NCI-H460 (cell line): ENCODE results near the gene MTUS2. TPM values are rescaled to one million over a fixed set of nuclear protein-coding genes. Genes with fewer than 3 reads are reported as not detected.

ENCODE experiments used
- DNase-seq: peaks from one replicate; pipeline ENCODE4 v3.0.0-alpha.2; 2016; ENCODE audit warnings: low read depth; ENCODE audit errors: extremely low read depth
- total RNA-seq: library from RNA; depleted of rRNA; stranded (reverse); fragments of >200 nt; shearing (Covaris generic); gene quantifications from 2 replicates; pipeline ENCODE4 v1.2.3, GENCODE V29; 2014

Gene MTUS2
- total RNA-seq, 1 experiment from 2014 or later, result not detected

DNA sequence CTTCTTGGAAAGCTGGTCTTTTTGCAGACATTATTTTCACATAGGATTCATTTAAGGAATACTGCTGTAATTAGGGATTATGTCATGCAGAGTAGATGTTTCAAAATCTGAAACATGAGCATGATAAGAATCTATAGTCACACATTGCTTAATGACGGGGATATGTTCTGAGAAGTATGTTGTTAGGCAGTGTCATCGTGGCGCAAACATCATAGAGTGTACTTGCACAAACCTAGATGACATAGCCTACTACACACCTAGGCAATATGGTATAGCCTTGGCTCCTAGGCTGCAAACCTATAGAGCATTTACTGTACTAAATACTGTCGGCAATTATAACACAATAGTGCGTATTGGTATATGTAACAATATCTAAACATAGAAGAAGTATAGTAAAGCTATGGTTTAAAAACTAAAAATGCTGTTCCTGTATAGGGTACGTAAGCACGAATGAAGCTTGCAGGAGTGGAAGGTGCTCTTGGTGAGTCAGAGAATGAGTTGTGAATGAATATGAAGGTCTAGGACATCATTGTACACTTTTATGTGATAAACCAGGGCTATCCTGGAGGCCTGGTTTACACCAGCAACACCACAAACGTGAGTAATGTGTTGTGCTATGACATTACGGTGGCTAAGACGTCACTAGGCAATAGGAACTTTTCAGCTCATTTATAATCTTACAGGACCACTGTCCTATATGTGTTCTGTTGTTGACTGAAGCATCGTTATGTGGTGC is 283.1 kb downstream of the MTUS2 start:
- DNase-seq, result no peak

- DNase-seq, result no peak
Observed at GRCh38 chr13:29104461-29104860, 284.3 kb downstream of the MTUS2 start.

GRCh38 chr13:29105779-29106178 is 285.6 kb downstream of the MTUS2 start:
- peak; percentile 5 for DNase-seq

GRCh38 chr13:29106651-29107050 is 286.5 kb downstream of the MTUS2 start:
- DNase-seq, result no peak

DNA sequence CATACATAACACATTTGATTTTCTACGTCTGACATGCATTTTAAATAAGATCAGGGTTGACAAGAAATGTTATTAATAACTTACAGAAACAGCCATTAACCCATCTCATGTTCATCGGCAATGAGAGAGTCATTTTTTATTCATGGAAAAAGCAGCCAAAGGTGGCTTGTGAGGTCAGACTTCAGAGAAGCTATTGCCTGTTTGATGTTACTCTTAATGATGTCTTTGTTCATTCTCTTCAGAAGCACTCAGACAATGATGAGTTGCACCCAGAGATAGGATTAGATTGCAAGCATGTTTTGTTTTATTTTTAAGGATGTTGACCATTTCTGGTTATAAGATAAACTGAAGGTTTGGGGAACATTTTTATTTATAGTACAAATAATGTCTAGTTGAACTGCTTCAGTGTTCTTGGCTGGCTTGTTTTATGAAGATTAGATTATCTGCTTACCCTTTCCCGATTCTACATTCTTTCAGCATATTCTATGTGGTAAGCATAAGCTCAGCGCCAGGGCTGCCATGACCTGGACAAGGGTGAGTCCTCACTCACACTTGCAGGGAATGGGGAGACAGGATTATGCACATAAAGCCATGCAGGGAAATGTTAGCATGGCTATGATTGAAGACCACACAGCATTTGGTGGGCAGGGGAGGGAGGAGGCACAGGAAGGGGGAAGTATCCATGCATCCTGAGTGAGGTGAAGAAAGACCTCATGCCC is 288.1 kb downstream of the MTUS2 start:
- no peak for DNase-seq

DNA sequence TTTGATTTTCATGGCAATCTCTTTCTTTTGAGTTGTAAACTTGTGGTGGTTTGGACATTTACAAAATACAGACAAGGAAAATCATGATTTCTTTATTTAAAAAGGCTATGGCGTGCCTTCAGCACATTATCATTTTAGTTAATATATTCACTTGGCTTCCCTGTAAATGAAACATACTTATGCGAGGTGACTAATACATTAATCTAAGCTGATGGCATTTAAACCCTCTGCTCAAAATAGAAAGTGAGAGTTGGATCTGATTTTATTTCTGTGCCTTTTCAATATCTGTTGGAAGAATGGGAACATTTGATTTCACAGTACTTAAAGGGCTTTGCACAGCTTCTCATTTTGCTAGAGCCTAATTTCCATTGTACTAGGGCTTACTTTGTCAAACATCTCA is 289.8 kb downstream of the MTUS2 start:
- no peak for DNase-seq

DNA sequence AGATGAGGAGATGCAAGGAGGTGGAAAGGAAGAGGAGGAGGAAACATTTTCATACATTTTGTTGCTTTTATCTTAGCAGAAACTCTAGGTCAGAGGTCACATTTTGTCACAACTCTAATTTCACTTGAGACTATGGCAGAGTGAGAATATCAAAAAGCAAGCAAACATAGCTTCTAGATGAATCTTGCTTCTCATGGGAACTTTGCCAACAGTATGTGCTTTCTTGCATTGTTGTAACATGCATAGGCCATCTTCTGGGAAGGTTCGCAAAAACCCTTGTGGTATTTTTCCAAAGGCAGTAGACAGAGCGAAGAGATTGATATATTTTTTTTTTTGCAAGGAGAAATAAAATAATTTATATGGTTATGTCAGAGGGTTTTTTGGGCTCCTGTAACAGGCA is 291.3 kb downstream of the MTUS2 start:
- no peak for DNase-seq

DNA sequence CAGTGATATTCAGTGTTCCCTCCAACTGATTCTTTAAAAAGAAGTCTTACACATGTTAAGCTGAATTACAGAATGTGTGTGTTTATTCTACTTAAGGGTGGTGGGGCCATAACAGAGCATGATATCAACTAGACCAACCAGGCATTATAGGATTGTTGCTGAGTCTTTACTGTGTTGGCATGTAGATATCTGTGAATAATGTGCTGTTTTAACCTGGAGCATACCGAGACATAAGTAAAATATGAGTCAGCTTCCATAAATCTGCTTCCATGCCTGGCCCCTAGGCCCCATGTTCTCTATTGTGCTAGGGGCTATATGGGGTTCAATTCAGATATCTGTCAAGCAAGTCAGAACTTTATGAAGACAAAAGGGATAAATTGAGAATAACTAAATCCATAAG is 295.7 kb downstream of the MTUS2 start:
- no peak for DNase-seq

GRCh38 chr13:29117663-29118062 is 297.5 kb downstream of the MTUS2 start:
- DNase-seq, result no peak

GRCh38 chr13:29118471-29118870 is 298.3 kb downstream of the MTUS2 start:
- DNase-seq, result no peak

DNA sequence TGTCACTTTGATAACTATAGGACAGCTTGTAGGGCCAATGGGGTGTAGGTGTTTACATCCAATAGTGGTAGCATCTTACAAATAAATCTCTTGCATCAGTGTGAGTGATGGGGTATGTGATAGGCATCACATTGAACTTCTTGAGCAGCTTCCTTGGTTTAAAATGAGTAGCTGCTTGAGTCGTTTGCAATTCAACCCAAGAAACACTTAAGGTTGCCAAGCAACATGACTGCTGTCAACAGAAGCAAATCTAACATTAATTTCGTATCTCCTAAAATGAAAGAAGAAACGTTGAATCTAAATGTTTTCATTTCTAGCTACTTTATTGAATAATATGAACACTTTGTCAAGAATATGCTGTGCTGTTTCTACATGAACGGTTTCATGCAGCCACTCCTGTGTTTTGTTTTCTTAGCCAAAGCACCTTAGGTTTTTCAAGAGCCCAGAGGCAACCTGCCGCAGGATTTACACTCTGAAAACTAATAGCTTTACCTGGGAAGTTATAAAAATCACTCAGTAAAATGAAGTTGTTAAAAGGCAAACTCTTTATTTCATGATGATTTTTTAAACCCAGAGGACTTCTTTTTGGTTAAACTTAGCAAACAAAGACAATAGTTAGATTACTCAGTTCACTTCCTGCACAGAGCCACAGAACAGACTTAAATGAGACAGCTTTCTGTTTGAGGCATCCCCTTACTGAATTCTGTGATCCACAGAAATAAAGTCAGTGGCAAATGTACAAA is 305.2 kb downstream of the MTUS2 start:
- no peak for DNase-seq

- DNase-seq, result no peak
Observed at GRCh38 chr13:29125934-29126424, 305.8 kb downstream of the MTUS2 start.

- DNase-seq, result no peak
Observed at GRCh38 chr13:29129616-29130015, 309.5 kb downstream of the MTUS2 start.

DNA sequence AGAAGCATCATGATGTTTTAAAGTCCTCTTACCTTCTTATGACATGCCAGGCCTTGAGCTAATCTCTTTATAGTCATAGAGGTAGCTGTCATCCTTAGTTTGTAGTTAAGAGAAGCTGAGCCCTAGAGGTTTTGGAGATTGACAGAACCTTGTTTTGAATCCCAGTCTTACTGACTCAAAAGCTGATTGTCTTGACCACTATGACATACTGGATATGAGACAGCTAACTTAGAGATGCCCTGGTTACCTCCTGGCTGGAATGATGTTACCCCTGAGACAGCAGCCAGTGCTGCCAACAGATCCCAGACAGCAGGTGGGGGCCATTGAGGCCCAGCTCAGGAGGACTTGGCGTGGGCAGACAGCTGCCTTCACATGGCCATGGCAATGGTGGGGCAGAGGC is 311.0 kb downstream of the MTUS2 start:
- no peak for DNase-seq

- DNase-seq, result no peak
Observed at GRCh38 chr13:29131881-29132668, 311.9 kb downstream of the MTUS2 start.

DNA sequence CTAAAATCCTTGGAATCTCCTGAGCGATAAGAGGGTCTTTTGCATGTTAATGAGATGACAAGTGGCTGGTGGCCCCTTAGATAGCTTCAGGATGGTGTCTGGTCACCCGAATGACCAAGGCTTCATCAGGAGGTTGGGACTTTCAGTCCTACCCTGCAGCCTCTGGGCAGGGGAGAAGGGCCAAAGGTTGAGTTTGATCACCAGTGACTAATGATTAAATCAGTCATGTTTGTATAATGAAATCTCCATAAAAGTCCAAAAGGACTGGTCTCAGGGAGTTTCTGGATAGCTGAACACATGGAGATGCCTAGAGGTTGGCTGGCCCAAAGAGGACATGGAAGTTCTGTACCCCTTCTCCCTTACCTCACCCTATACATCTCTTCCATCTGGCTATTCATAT is 316.2 kb downstream of the MTUS2 start:
- DNase-seq, result no peak

GRCh38 chr13:29137016-29137415 is 316.9 kb downstream of the MTUS2 start:
- no peak for DNase-seq

GRCh38 chr13:29137995-29138394 is 317.9 kb downstream of the MTUS2 start:
- no peak for DNase-seq

- DNase-seq, result no peak
Observed at GRCh38 chr13:29140277-29140676, 320.1 kb downstream of the MTUS2 start.

- DNase-seq, result no peak
Observed at GRCh38 chr13:29143847-29144246, 323.7 kb downstream of the MTUS2 start.

DNA sequence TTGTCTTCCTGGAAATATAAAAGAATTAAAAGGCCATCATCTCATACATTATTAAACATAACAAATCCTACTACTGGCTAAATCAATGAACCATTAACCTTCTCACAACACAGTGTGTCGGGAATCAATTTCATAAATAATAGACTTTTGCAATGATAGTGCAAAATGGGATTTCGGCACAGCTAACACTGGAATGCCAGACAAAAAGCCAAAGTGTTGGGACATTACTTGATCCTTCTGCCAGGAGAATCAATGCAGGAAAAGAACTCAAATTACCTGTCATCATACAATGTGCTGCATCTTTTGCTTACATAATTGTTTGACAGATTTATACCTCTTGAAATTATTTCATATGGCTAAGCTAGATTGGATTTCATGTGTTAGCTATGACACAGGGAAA is 334.3 kb downstream of the MTUS2 start:
- no peak for DNase-seq
